B cell (primary cell): ENCODE measurements around the gene NR2E1. TPM values are rescaled to one million over a fixed set of nuclear protein-coding genes. Genes with fewer than 3 reads are reported as not detected.

Experiments
- ATAC-seq: fragments of 200-7000 bp; cut with Tn5 transposase; one replicate; pipeline ENCODE4 v1.10.0; 2021; ENCODE audit warnings: low read depth, mild to moderate bottlenecking, moderate number of reproducible peaks, moderate library complexity
- CTCF ChIA-PET: fragments of 350-600 bp; sonication (Branson Sonifier 250); formaldehyde crosslinking; loops from one replicate; lab custom pipeline; 2021; ENCODE audit warnings: antibody characterized with exemption, inconsistent platforms; lab: Charles Lee
- POLR2A ChIA-PET: fragments of 350-600 bp; sonication (Branson Sonifier 250); formaldehyde crosslinking; loops from one replicate; lab custom pipeline; 2021; ENCODE audit warnings: antibody characterized with exemption; lab: Charles Lee
- DNase-seq: peaks from one replicate; pipeline ENCODE4 v3.0.0; 2013
- H2AFZ ChIP-seq: 2 replicates; pipeline ENCODE4 v1.6.1; 2012; ENCODE audit warnings: mild to moderate bottlenecking, low read depth, low read length; ENCODE audit not compliant: insufficient read depth, poor library complexity, severe bottlenecking
- H3K27ac ChIP-seq, 2 donors: 1 replicate in 1 of 2; 2 replicates in 1 of 2; pipeline ENCODE4 v1.5.1; 2012 to 2013; ENCODE audit warnings: low read length in 2 of 2, mild to moderate bottlenecking in 2 of 2, moderate library complexity in 1 of 2
- H3K27me3 ChIP-seq, 4 experiments: fragments of 200-600 bp in 1 of 4; sonication (generic) in 1 of 4; replicated peaks in 1 of 4; 1 replicate in 2 of 4; 2 replicates in 2 of 4; pipeline versions ENCODE4 v1.6.1 to v1.7.0; 2013 to 2016; ENCODE audit warnings: low read length in 3 of 4, mild to moderate bottlenecking in 2 of 4, mixed read lengths in 1 of 4, moderate library complexity in 1 of 4; ENCODE audit not compliant: insufficient read depth in 4 of 4, control insufficient read depth in 3 of 4; ENCODE audit errors: control extremely low read depth in 1 of 4
- H3K36me3 ChIP-seq, 2 experiments: replicated peaks in 1 of 2; 1 replicate in 1 of 2; 2 replicates in 1 of 2; pipeline versions ENCODE4 v1.6.1 to v1.7.1; 2013; ENCODE audit warnings: low read length in 1 of 2; ENCODE audit not compliant: insufficient read depth in 2 of 2, control insufficient read depth in 1 of 2; ENCODE audit errors: control extremely low read depth in 1 of 2, extremely low read depth in 1 of 2
- H3K4me1 ChIP-seq, 2 donors: fragments of 200-600 bp in 1 of 2; sonication (generic) in 1 of 2; 1 replicate in 1 of 2; 2 replicates in 1 of 2; pipeline versions ENCODE4 v1.5.1 to v1.6.1; 2013 to 2017; ENCODE audit warnings: low read length in 2 of 2; ENCODE audit not compliant: control insufficient read depth in 2 of 2, insufficient read depth in 2 of 2
- H3K4me2 ChIP-seq: replicated peaks from 2 replicates; pipeline ENCODE3; 2012; ENCODE audit warnings: mild to moderate bottlenecking, low read depth, low read length; ENCODE audit not compliant: poor library complexity, severe bottlenecking
- H3K4me3 ChIP-seq, 5 experiments: fragments of 200-600 bp in 1 of 5; sonication (generic) in 1 of 5; 1 replicate in 3 of 5; 2 replicates in 2 of 5; pipeline versions ENCODE4 v1.5.1 to v1.7.0; 2011 to 2016; ENCODE audit warnings: low read length in 4 of 5, mild to moderate bottlenecking in 4 of 5, low read depth in 2 of 5, control low read depth in 1 of 5, moderate library complexity in 1 of 5; ENCODE audit not compliant: insufficient read depth in 1 of 5; ENCODE audit errors: control extremely low read depth in 1 of 5, extremely low read depth in 1 of 5
- H3K79me2 ChIP-seq: fragments of 200-600 bp; sonication (generic); one replicate; pipeline ENCODE4 v1.6.0; 2016; ENCODE audit warnings: low read length; ENCODE audit not compliant: control insufficient read depth, insufficient read depth
- H3K9ac ChIP-seq: fragments of 200-600 bp; sonication (generic); 2 replicates; pipeline ENCODE4 v1.6.1; 2017; ENCODE audit warnings: mild to moderate bottlenecking, low read length, moderate library complexity
- H3K9me3 ChIP-seq, 3 donors: one replicate each; pipeline versions ENCODE4 v1.6.1 to v1.7.1; 2013; ENCODE audit warnings: low read length in 2 of 3; ENCODE audit not compliant: control insufficient read depth in 2 of 3, insufficient read depth in 1 of 3; ENCODE audit errors: control extremely low read depth in 1 of 3
- H4K20me1 ChIP-seq: 2 replicates; pipeline ENCODE4 v1.6.0; 2012; ENCODE audit warnings: mild to moderate bottlenecking, low read length; ENCODE audit not compliant: insufficient read depth, control insufficient read depth, poor library complexity, severe bottlenecking
- H3K27ac Mint-ChIP-seq: one replicate; pipeline ENCODE4 v1.8.0; 2021; ENCODE audit warnings: mixed read lengths
- H3K27me3 Mint-ChIP-seq: one replicate; pipeline ENCODE4 v1.8.0; 2021; ENCODE audit warnings: mixed read lengths
- H3K4me1 Mint-ChIP-seq: one replicate; pipeline ENCODE4 v1.8.0; 2021; ENCODE audit warnings: mixed read lengths
- H3K4me3 Mint-ChIP-seq: one replicate; pipeline ENCODE4 v1.8.0; 2021; ENCODE audit warnings: mixed read lengths
- H3K9me3 Mint-ChIP-seq: one replicate; pipeline ENCODE4 v1.8.0; 2022; ENCODE audit warnings: mixed read lengths; ENCODE audit not compliant: insufficient read depth
- EZH2 ChIP-seq: IDR thresholded peaks from 2 replicates; pipeline ENCODE4 v1.6.1; 2012; ENCODE audit warnings: borderline replicate concordance, low read depth, mild to moderate bottlenecking, moderate library complexity, low read length; ENCODE audit not compliant: insufficient read depth, poor library complexity, severe bottlenecking
- whole genome bisulfite sequencing: methylation state at CpG from one replicate; pipeline ENCODE4 v1.1.5; 2013; ENCODE audit warnings: missing lambda C conversion rate; ENCODE audit not compliant: insufficient coverage; 5-methylcytosine and 5-hydroxymethylcytosine counted together
- intact Hi-C: fragments of 100-400 bp; cut with micrococcal nuclease; formaldehyde crosslinking; loops from one replicate; pipeline ENCODE4 v1.10.0; 2022
- polyA plus RNA-seq: library from polyadenylated mRNA; depleted of rRNA; stranded (reverse); fragments of >200 nt; gene quantifications from 2 replicates; pipeline ENCODE4 v1.2.3, GENCODE V29; 2012
- total RNA-seq, 2 donors: library from RNA; stranded (reverse); fragments of 120-200 nt in 1 of 2; gene quantifications; 1 replicate in 1 of 2; 2 replicates in 1 of 2; pipeline versions ENCODE4 v1.2.3 to v1.2.4, GENCODE V29; 2013 to 2022
- TF ChIP-seq, protein P1 (sequence below): fragments of 200-600 bp; IDR thresholded peaks from one replicate; pipeline ENCODE4 v1.8.0; 2022; ENCODE audit warnings: antibody characterized with exemption, mild to moderate bottlenecking

Gene NR2E1
- total and polyA plus RNA-seq, 2 donors (not counting 1 experiment from before 2014, with no cell fraction given), result not detected

DNA sequence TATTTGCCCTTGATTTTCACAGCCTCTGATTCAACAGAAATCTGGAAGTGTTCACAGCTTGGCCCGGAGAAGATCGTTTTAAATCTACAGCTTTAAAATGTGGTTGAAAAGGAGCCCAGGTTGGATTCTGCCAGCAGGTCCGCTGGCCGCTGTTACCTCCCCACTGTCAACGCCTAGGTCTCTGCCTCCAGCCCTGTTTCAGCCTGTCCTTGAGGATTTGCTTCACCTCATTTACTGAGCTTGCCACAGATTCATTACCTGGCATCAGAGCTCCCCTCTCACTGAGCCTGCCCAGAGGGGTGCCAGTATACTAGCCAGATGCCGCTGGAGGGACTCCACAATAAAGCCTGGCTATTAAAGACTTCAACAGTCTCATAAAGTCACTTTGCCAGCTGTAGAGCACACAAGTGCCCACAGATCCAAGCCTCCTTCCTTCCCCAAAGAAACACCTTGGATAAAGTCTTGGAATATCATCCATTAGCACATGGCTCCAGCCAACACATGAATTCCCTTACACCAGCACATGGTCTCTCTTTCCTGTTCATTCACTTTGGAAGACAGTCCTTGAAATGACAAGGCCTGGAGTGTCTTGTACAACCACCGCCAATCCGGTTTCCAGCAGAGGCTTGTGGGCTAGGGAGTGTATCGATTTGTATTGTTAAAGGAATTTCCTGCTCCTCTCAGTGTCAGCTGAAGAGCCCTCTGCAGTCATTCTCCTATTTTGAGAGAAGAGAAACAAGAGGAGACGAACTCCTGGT lies 9.5 kb upstream of the NR2E1 start:
- Mint-ChIP-seq H3K27me3 (peaks cover 76% of the 10 kb centered on the region), H3K9me3 (no peaks in the 10 kb centered on the region), H3K27ac (no peak overlapping the region), H3K4me3 (peak overlapping the region; percentile 73), H3K4me1 (peaks cover 16% of the 10 kb centered on the region)
- Histone ChIP-seq H3K4me2 (peak overlapping the region; percentile 76), H3K36me3 (no peaks in the 10 kb centered on the region), H3K9me3 (peaks cover 0 to 19% (median 4%) of the 10 kb centered on the region in 3 donors), H2AFZ (no peak overlapping the region), H3K9ac (no peak overlapping the region), H3K27me3 (peaks cover 0 to 67% (median 59%) of the 10 kb centered on the region in 4 experiments), H3K4me3 (no peak overlapping the region), H3K79me2 (no peaks in the 10 kb centered on the region), H3K27ac (no peak overlapping the region), H3K4me1 (peaks cover 18 to 23% of the 10 kb centered on the region in 2 donors), H4K20me1 (no peaks in the 10 kb centered on the region)
- 26% methylated on average over 9 of the region's 10 CpGs for WGBS
- DNase-seq, result peak; percentile 41
- no peak for TF ChIP-seq EZH2
- TF ChIP-seq, protein P1, sequence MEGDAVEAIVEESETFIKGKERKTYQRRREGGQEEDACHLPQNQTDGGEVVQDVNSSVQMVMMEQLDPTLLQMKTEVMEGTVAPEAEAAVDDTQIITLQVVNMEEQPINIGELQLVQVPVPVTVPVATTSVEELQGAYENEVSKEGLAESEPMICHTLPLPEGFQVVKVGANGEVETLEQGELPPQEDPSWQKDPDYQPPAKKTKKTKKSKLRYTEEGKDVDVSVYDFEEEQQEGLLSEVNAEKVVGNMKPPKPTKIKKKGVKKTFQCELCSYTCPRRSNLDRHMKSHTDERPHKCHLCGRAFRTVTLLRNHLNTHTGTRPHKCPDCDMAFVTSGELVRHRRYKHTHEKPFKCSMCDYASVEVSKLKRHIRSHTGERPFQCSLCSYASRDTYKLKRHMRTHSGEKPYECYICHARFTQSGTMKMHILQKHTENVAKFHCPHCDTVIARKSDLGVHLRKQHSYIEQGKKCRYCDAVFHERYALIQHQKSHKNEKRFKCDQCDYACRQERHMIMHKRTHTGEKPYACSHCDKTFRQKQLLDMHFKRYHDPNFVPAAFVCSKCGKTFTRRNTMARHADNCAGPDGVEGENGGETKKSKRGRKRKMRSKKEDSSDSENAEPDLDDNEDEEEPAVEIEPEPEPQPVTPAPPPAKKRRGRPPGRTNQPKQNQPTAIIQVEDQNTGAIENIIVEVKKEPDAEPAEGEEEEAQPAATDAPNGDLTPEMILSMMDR, result no peak
- ChIA-PET POLR2A (no interaction called here), CTCF (interaction anchor here (0.7 kb wide), 1 partner anchor 13 kb away, joined by 3 read pairs; no protein-coding TSS in a partner anchor)
- intact Hi-C loops, result loop anchor here (2.0 kb wide), 1 partner anchor 38 kb away; no protein-coding TSS in a partner anchor
- ATAC-seq, result no peak

DNA sequence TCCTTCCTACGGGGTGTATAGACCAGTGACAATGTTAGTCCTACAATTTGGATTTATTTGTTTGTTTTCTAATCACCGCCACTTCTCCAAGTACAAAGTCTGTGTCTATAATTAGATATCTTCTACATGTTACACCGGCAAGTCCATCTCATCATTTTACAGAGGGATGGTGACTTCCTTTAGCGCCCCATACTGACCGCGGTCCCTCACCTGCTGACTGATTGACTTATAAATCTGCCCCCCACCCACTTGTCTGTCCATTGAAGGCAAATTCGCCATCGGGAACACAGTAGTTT lies 8.9 kb upstream of the NR2E1 start:
- no peaks in the 10 kb centered on the region for H3K9me3 Mint-ChIP-seq
- no peaks in the 10 kb centered on the region for H3K79me2 ChIP-seq
- H2AFZ ChIP-seq, result no peak overlapping the region
- ChIA-PET CTCF (no interaction called here), POLR2A (no interaction called here)
- no peak for ATAC-seq
- peaks cover 18 to 23% of the 10 kb centered on the region in 2 donors for H3K4me1 ChIP-seq
- H3K4me2 ChIP-seq, result peak overlapping the region; percentile 76
- intact Hi-C loops, result loop anchor here (2.0 kb wide), 1 partner anchor 38 kb away; no protein-coding TSS in a partner anchor
- H3K36me3 ChIP-seq, result no peaks in the 10 kb centered on the region
- peak overlapping the region; percentile 73 for H3K4me3 Mint-ChIP-seq
- no peaks in the 10 kb centered on the region for H4K20me1 ChIP-seq
- H3K9ac ChIP-seq, result peak overlapping the region; percentile 48
- H3K27me3 Mint-ChIP-seq, result peaks cover 80% of the 10 kb centered on the region
- TF ChIP-seq, protein P1, result no peak
- no peak for TF ChIP-seq EZH2
- no peak overlapping the region for H3K27ac Mint-ChIP-seq
- no peak for DNase-seq
- H3K9me3 ChIP-seq, result peaks cover 0 to 19% (median 4%) of the 10 kb centered on the region in 3 donors
- 18% methylated on average over 6 of the region's 8 CpGs for WGBS
- peaks cover 16% of the 10 kb centered on the region for H3K4me1 Mint-ChIP-seq
- H3K27me3 ChIP-seq, result peaks cover 0 to 72% (median 64%) of the 10 kb centered on the region in 4 experiments
- H3K4me3 ChIP-seq, result peak overlapping the region in 1 of 5 experiments; percentile 47
- H3K27ac ChIP-seq, result no peak overlapping the region
